WTC11 (cell line): ENCODE measurements around the gene SPOCK1. TPM values are rescaled to one million over a fixed set of nuclear protein-coding genes. Genes with fewer than 3 reads are reported as not detected.

Source experiments
- ATAC-seq: fragments of 200-7000 bp; cut with Tn5 transposase; 2 replicates; pipeline ENCODE4 v1.10.0; 2021; ENCODE audit warnings: mild to moderate bottlenecking, moderate library complexity
- CTCF ChIA-PET: fragments of 300-600 bp; sonication (Branson Sonifier 250); formaldehyde crosslinking; loops from one replicate; lab custom pipeline; 2021; ENCODE audit warnings: antibody characterized with exemption; lab: Charles Lee
- POLR2A ChIA-PET: fragments of 350-600 bp; sonication (Branson Sonifier 250); formaldehyde crosslinking; loops from one replicate; lab custom pipeline; 2021; ENCODE audit warnings: antibody characterized with exemption; lab: Charles Lee
- DNase-seq: peaks from one replicate; pipeline ENCODE4 v3.0.0; 2021; ENCODE audit warnings: low spot score
- H3K27ac Mint-ChIP-seq: 2 replicates; pipeline ENCODE4 v1.8.0; 2021; ENCODE audit warnings: mixed read lengths
- H3K27me3 Mint-ChIP-seq: 2 replicates; pipeline ENCODE4 v1.8.0; 2021; ENCODE audit warnings: low read depth, mild to moderate bottlenecking, moderate library complexity, mixed read lengths
- H3K36me3 Mint-ChIP-seq: 2 replicates; pipeline ENCODE4 v1.8.0; 2021; ENCODE audit warnings: mixed read lengths
- H3K4me1 Mint-ChIP-seq: 2 replicates; pipeline ENCODE4 v1.8.0; 2022; ENCODE audit warnings: mixed read lengths
- H3K4me3 Mint-ChIP-seq: 2 replicates; pipeline ENCODE4 v1.8.0; 2021; ENCODE audit warnings: mild to moderate bottlenecking, moderate library complexity, mixed read lengths
- H3K9me3 Mint-ChIP-seq: 2 replicates; pipeline ENCODE4 v1.8.0; 2021; ENCODE audit warnings: mixed read lengths
- CREB1 ChIP-seq: sonication (generic); formaldehyde crosslinking; IDR thresholded peaks from 2 replicates; pipeline ENCODE4 v1.8.0; 2023; ENCODE audit warnings: mild to moderate bottlenecking, missing genetic modification reagents
- CREM ChIP-seq: sonication (generic); formaldehyde crosslinking; IDR thresholded peaks from 2 replicates; pipeline ENCODE4 v1.8.1; 2022; ENCODE audit warnings: mild to moderate bottlenecking, missing genetic modification reagents, moderate library complexity
- ESRRA ChIP-seq: sonication (generic); formaldehyde crosslinking; IDR thresholded peaks from 2 replicates; pipeline ENCODE4 v1.8.1; 2022; ENCODE audit warnings: mild to moderate bottlenecking, missing genetic modification reagents, borderline replicate concordance
- FOXJ3 ChIP-seq: sonication (generic); formaldehyde crosslinking; IDR thresholded peaks from 2 replicates; pipeline ENCODE4 v1.9.0; 2021; ENCODE audit warnings: missing genetic modification reagents, mild to moderate bottlenecking, borderline replicate concordance
- FOXK1 ChIP-seq: sonication (generic); formaldehyde crosslinking; IDR thresholded peaks from 2 replicates; pipeline ENCODE4 v1.8.0; 2022; ENCODE audit warnings: mild to moderate bottlenecking, moderate library complexity, missing genetic modification reagents
- MYBL2 ChIP-seq: sonication (generic); formaldehyde crosslinking; IDR thresholded peaks from 2 replicates; pipeline ENCODE4 v1.8.1; 2023; ENCODE audit warnings: mild to moderate bottlenecking, moderate library complexity, missing genetic modification reagents
- OVOL2 ChIP-seq: fragments of 250-450 bp; sonication (Bioruptor Pico); IDR thresholded peaks from 2 replicates; pipeline ENCODE4 v1.9.0; 2021; ENCODE audit warnings: mild to moderate bottlenecking, borderline replicate concordance
- RORB ChIP-seq: fragments of 250-450 bp; sonication (Bioruptor Pico); IDR thresholded peaks from 2 replicates; pipeline ENCODE4 v1.9.0; 2021; ENCODE audit warnings: mild to moderate bottlenecking
- ZBTB21 ChIP-seq: sonication (generic); formaldehyde crosslinking; IDR thresholded peaks from 2 replicates; pipeline ENCODE4 v1.8.1; 2023; ENCODE audit warnings: mild to moderate bottlenecking, missing genetic modification reagents, borderline replicate concordance
- ZNF121 ChIP-seq: sonication (generic); formaldehyde crosslinking; IDR thresholded peaks from 2 replicates; pipeline ENCODE4 v1.8.0; 2023; ENCODE audit warnings: missing genetic modification reagents
- ZNF219 ChIP-seq: sonication (generic); formaldehyde crosslinking; IDR thresholded peaks from 2 replicates; pipeline ENCODE4 v1.8.0; 2023; ENCODE audit warnings: missing genetic modification reagents, mild to moderate bottlenecking, borderline replicate concordance
- ZNF416 ChIP-seq: fragments of 250-450 bp; sonication (Bioruptor Pico); IDR thresholded peaks from 2 replicates; pipeline ENCODE4 v1.9.0; 2021; ENCODE audit warnings: mild to moderate bottlenecking, inconsistent platforms
- total RNA-seq: library from RNA; stranded (reverse); gene quantifications from 3 replicates; pipeline ENCODE4 v1.2.3, GENCODE V29; 2021
- TF ChIP-seq, protein P1 (sequence below): fragments of 250-450 bp; sonication (Bioruptor Pico); conservative IDR thresholded peaks from 2 replicates; pipeline ENCODE4 v1.9.0; 2021; ENCODE audit warnings: mild to moderate bottlenecking
- TF ChIP-seq, protein P2 (sequence below): sonication (generic); formaldehyde crosslinking; IDR thresholded peaks from 2 replicates; pipeline ENCODE4 v1.8.1; 2022; ENCODE audit warnings: mild to moderate bottlenecking, moderate library complexity, missing genetic modification reagents
- TF ChIP-seq, protein P3 (sequence below): fragments of 250-450 bp; sonication (Bioruptor Pico); IDR thresholded peaks from 2 replicates; pipeline ENCODE4 v2.1.2; 2022; ENCODE audit warnings: mild to moderate bottlenecking, moderate library complexity

Gene SPOCK1
- total RNA-seq, 1 experiment from 2014 or later = 15.2 TPM

DNA sequence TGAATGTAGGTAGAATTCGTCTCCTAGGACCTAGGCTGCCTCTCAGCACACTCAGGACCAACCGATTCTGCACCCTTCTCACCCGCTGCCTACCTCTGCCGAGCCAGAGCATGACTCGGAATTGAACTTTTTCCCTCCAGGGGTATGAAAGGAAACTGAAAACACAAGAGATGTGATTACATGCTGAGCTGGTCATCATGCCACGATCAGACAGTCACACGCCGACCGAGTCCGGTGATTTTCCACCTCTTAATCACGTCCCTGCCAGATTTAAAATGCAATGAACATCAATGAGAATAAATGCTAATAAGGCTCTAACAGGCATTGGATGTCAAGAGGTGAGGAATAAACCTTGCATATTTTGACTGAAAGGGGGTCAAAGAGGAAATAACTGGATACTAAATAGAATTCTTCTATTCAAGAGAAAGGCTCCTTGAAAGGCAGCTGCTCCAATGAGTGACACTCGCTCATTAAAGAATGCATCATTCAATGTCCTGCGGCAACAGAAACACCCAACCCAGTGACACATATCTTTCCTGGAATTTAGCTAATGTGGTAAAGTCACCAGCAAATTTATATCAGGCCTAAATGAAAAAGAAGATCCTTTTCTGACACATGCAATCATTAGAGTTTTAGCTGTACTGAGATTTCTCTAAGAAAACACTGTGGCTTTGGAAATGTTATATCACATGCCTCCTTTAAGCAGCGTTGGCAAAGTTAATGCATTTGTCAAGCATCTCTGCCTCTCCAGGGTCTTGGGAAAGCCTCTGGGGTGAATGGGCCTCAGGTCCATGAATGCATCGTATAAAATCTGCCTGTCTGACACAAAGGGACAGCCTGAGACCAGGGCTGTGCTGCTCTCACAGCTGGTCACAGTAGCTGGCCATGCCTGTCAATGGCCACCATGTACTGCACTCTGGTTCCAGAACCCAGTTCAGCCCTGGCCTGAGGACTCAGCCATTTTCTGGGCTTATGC is 128.7 kb downstream of the SPOCK1 start:
- no peak overlapping the region for H3K4me3 Mint-ChIP-seq
- H3K4me1 Mint-ChIP-seq = no peaks in the 10 kb centered on the region; the same call in 1 of the 2 replicates
- no peaks in the 10 kb centered on the region for H3K9me3 Mint-ChIP-seq
- H3K27ac Mint-ChIP-seq = no peak overlapping the region
- CTCF ChIA-PET = interaction anchor here (2.4 kb wide), 1 partner anchor 25 kb away, joined by 10 read pairs; no protein-coding TSS in a partner anchor
- TF ChIP-seq ZNF416 (no peak), ESRRA (no peak), MYBL2 (no peak)
- TF ChIP-seq, protein P1, sequence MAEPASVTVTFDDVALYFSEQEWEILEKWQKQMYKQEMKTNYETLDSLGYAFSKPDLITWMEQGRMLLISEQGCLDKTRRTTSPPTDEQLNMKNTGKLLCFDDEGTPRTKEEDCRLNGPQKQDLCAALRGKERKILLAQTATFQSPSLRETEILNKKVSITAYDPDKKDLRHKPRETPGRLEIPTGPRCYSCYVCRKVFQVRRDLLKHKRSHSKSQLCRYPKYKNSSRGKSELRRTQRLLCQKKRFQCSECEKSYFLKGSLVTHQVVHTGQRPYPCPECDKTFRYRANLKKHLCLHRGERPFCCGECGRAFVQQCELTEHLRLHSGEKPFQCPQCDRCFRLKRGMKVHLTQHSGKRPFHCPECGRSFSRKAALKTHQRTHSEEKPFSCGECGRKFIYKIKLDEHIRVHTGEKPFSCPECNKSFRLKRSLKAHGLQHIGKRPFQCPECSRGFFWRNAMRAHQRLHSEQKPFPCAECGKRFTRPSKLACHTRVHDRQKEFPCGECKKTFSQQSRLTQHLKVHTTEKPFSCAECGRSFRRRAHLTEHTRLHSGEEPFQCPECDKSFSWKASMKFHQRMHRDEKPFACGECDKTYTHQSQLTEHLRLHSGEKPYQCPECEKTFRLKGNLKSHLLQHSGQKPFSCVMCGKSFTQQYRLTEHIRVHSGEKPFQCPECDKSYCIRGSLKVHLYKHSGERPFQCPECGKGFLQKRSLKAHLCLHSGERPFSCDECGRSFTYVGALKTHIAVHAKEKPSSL = no peak
- TF ChIP-seq, all 79 proteins: peak for 0
- H3K27me3 Mint-ChIP-seq = no peaks in the 10 kb centered on the region; the same call in 1 of the 2 replicates
- no peaks in the 10 kb centered on the region for H3K36me3 Mint-ChIP-seq
- DNase-seq = no peak
- POLR2A ChIA-PET = no interaction called here
- no peak for ATAC-seq

DNA sequence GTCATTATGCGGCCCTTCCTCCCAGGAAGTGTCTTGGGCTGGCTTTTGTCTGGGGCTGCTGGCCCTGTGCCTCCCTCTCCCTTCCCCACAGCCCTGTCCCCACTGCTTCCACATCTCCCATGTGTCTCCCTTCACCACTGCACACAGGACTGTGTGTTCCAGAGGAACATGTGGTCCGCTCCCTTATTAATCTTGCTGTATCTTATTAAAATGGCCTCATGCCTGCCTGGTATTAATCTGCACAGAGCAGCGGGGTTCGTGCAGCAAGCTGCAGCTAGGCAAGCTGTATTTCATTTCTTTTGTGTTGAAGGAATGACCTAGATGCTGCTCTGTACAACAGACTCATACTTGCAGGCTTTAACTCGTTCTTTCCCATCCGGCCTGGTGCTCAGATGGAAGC is 130.5 kb downstream of the SPOCK1 start:
- no peaks in the 10 kb centered on the region for H3K36me3 Mint-ChIP-seq
- CTCF ChIA-PET = no interaction called here
- H3K9me3 Mint-ChIP-seq = no peaks in the 10 kb centered on the region
- TF ChIP-seq FOXJ3 (CRISPR knock-in tag) (no peak), ZBTB21 (no peak), CREB1 (CRISPR knock-in tag) (no peak), ZNF219 (CRISPR knock-in tag) (no peak), CREM (no peak), ZNF121 (CRISPR knock-in tag) (no peak), RORB (no peak), FOXK1 (CRISPR knock-in tag) (no peak)
- TF ChIP-seq, protein P2, sequence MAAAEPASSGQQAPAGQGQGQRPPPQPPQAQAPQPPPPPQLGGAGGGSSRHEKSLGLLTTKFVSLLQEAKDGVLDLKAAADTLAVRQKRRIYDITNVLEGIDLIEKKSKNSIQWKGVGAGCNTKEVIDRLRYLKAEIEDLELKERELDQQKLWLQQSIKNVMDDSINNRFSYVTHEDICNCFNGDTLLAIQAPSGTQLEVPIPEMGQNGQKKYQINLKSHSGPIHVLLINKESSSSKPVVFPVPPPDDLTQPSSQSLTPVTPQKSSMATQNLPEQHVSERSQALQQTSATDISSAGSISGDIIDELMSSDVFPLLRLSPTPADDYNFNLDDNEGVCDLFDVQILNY (CRISPR knock-in tag) = no peak
- TF ChIP-seq, protein P3, sequence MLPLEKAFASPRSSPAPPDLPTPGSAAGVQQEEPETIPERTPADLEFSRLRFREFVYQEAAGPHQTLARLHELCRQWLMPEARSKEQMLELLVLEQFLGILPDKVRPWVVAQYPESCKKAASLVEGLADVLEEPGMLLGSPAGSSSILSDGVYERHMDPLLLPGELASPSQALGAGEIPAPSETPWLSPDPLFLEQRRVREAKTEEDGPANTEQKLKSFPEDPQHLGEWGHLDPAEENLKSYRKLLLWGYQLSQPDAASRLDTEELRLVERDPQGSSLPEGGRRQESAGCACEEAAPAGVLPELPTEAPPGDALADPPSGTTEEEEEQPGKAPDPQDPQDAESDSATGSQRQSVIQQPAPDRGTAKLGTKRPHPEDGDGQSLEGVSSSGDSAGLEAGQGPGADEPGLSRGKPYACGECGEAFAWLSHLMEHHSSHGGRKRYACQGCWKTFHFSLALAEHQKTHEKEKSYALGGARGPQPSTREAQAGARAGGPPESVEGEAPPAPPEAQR (CRISPR knock-in tag) = no peak
- TF ChIP-seq, all 79 proteins: peak for 0
- no peak for ATAC-seq
- no peaks in the 10 kb centered on the region; the same call in 1 of the 2 replicates for H3K27me3 Mint-ChIP-seq
- POLR2A ChIA-PET = no interaction called here
- no peaks in the 10 kb centered on the region; the same call in 1 of the 2 replicates for H3K4me1 Mint-ChIP-seq
- H3K27ac Mint-ChIP-seq = no peak overlapping the region
- no peak for DNase-seq
- H3K4me3 Mint-ChIP-seq = no peak overlapping the region

DNA sequence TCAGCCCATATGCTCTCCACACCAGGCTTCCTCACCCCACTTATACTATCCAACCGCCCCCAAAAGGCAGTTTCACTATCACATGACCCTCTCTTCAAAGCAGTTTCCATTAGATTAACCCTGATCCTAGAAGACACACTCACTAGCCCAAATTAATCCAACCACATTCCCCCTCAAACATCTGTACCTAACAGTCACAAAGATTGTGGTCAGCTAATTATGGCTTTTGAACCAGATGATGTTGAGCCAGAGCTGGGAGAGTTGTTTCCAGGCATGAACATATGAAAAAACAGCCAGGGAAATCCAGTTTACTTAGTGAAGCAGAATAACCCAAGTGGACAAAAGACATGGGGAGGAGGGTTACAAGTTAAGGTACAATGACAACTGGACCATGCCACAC is 131.2 kb downstream of the SPOCK1 start:
- CTCF ChIA-PET = no interaction called here
- no peaks in the 10 kb centered on the region; the same call in 1 of the 2 replicates for H3K4me1 Mint-ChIP-seq
- ATAC-seq = no peak
- H3K9me3 Mint-ChIP-seq = no peaks in the 10 kb centered on the region
- H3K4me3 Mint-ChIP-seq = no peak overlapping the region
- TF ChIP-seq FOXK1 (CRISPR knock-in tag) (no peak), OVOL2 (no peak)
- TF ChIP-seq, all 79 proteins: peak for 0
- no peaks in the 10 kb centered on the region; the same call in 1 of the 2 replicates for H3K27me3 Mint-ChIP-seq
- POLR2A ChIA-PET = no interaction called here
- no peak overlapping the region for H3K27ac Mint-ChIP-seq
- DNase-seq = no peak
- H3K36me3 Mint-ChIP-seq = no peaks in the 10 kb centered on the region
